Activated gamma-delta T cell (primary cell): ENCODE data around the gene TMEM87B.
"Not testable (repeated sequence)": the region's sequence is repeated elsewhere in the genome, so short reads cannot be mapped to it uniquely, and the experiment has no call there.

Experiments
- DNase-seq: peaks from one replicate; lab custom pipeline; 2025; lab: John Stamatoyannopoulos, UW

The TMEM87B gene

DNA sequence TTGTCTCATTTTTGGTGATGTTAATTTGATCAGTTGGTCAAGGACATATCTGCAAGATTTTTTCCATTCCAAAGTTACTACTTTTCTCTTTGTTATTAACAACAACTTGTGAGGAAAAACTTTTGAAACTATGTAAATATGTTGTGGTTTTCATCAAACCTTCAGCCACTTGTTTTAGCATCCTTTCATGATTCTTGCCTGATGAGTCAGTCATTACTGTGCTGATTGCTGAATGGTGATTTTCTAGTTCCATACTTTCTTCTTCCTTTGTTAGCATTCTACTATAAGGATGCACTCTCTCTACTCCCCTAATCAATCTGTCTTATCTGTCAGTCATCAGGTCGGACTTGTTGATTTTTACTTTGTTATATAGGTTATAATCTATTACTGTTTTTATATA lies 10.9 kb downstream of the TMEM87B start:
- no peak for DNase-seq

- DNase-seq = not testable (repeated sequence)
Observed at GRCh38 chr2:112069794-112070193, 14.7 kb downstream of the TMEM87B start.

DNA sequence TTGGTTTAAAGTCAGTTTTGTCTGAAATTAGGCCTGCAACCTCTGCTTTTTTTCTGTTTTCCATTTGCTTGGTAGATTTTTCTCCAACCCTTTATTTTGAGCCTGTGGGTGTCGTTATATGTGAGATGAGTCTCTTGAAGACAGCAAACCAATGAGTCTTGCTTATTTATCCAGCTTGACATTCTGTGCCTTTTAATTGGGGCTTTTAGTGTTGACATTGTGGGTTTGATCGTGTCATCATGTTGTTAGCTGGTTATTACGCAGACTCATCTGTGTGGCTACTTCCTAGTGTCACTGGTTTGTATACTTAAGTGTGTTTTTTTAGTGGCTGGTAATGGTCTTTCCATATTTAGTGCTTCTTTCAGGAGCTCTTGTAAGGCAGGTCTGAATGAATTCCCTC lies 18.8 kb downstream of the TMEM87B start:
- DNase-seq = no peak

- DNase-seq = no peak
Observed at GRCh38 chr2:112074506-112074905, 19.4 kb downstream of the TMEM87B start.

DNA sequence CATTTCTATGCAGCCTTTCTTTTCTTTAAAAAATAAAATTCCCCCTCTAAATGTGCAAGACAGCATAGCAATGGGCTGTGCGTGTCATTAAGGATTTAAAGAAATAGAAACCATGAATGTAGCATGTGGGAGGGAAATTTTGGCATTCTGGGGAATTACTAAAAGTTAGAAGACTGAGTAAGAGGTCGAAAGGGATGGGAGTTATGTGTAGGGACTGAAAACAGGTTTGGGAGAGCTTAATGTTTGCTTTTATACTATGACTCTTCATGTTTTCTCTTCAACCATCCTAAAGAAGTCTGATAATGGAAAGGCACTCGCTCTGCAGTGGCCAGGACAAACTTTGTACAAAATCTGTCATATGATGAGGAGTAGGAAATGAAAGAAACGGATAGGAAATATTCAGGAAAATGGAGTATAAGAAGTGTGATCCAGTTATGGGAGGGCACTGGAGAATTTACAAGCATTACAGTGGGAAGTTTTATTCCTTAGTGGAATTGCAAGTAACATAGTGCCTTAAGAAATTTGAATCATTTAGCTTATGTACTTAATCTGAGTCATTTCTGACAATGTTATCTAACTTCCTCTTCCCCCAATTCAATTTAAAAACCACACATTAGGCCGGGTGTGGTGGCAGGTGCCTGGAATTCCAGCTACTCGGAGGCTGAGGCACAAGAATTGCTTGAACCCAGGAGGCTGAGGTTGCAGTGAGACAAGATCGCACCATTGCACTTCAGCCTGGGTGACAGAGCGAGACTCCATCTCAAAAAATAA lies 20.6 kb downstream of the TMEM87B start:
- no peak for DNase-seq

DNA sequence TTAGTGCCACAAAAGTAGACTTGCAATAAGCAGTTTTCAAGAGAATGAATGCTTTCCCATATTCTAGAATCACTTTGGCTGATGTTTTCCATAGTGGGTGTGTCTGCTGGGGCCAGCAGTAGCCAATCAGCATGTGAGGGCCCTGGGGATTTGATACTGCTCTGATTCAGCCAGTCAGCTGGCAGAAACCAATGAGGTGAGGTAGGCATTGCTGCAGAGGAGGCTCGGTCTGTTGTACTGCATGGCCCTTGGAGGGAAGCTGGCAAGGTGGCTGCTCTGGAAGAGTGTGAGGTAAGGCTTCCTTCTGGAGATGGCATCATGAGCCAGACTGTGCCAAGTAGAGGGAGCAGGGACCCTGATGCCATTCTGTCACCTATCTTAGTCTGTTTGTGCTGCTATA lies 22.7 kb downstream of the TMEM87B start:
- no peak for DNase-seq

DNA sequence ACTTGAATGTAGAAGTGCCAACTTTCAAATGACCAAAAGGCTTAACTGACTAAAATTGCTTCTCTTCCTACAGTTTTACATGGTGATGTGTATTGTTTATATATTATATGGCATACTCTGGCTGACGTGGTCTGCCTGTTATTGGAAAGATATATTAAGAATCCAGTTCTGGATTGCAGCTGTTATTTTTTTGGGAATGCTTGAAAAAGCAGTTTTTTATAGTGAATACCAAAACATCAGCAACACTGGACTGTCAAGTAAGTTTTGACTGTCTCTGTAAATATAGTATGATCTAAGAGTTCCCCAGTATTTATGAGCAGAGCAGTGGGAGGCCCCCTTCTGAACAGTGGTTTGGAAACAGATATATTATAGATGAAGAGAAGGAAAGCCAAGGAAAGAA lies 26.2 kb downstream of the TMEM87B start:
- DNase-seq = no peak

DNA sequence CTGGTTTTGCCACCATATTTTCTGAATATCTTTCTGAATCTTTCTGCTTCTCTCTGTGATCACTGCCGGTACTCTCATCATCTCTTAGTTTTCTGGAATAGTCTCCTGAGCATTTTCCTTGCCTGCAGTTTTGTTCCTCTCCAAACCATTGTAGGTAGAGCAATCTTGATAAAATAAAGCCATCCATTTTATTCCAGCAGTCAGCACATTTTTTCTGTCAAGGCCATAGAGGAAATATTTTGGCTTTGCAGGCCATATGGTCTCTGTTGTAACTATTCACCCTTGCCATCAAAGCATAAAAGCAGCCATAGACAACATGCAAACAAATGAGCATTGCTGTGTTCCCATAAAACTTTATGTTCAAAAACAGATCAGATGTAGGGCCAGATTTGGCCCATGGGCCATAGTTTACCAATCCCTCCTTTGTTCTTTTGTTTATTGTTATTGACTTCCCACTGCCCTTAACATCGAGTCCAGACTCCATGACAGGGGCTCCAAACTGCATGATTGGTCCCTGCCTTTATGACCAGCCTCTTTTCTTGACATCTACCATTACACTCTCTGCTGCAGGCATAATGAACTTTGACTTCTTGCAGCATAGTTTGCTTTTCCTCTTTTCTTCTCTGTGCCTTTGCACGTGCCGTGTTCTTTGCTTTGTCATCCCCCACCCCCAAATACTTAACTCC lies 29.8 kb downstream of the TMEM87B start:
- no peak for DNase-seq

- DNase-seq = no peak
Observed at GRCh38 chr2:112085375-112085730, 30.3 kb downstream of the TMEM87B start.

DNA sequence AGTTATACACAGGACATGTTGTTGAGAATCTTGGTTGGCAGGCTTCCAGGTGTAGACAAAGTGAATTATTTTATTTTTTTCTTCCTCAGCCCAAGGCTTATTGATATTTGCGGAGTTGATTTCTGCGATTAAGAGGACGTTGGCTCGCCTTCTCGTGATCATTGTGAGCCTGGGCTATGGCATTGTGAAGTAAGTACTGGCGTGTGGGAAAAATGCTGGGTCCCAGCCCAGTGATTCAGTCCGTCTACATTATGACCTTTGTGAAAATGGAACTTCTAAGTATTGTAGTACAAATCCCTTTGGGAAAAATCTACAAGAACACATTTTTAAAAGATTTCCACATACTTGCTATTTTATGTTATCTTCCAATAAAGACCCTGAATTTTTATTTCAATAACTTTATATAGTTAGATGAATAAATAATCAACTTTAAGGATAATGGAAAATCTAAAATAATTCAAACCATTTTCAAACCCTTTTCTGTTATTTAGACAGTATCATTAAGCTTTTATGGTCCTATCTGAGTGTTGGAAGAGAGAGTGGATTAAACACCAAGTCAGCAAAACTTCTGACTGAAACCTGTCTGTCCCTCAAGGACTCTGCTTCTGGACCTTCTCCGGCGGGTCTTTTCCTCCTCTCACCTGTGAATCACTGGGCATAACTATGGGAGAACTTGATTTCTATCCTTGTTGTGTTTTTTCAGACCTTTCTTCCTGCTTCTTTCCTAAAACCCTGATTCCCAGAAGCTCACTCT lies 31.0 kb downstream of the TMEM87B start:
- no peak for DNase-seq

DNA sequence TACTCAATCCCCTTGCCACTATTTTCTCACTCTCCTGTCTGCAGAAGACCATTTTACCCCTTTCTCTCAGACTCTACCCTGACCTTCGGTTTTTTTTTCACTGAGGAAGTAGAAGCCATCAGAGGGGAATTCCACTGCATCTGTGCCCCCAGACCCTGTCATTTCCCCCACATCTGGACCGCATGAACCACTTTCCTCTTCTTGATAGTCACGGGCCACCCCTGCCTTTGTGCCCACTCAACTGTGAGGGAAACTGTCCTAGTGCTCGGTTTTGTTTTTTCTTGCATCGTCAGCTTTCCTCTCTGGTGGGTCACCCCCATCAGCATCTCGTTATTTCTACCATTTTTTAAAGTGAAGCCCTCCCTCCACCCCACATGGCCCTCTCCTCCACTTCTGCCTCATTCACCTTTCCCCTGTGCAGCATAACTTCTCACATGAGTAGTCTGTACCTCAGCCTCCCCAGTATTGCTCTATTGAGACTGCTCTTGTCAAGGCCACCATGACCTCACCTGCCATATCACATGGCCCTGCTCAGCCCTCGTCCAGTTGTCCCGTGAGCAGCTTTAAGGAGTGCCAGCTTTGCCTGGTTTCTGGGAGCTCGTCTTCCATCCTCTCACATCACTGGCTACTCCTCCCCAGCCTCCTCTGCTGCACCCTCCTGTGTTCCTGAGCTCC lies 32.4 kb downstream of the TMEM87B start:
- no peak for DNase-seq

- DNase-seq = no peak
Observed at GRCh38 chr2:112089375-112089774, 34.3 kb downstream of the TMEM87B start.

GRCh38 chr2:112092286-112093041 lies 37.4 kb downstream of the TMEM87B start:
- DNase-seq = no peak

GRCh38 chr2:112093216-112093615 lies 38.1 kb downstream of the TMEM87B start:
- DNase-seq = no peak

DNA sequence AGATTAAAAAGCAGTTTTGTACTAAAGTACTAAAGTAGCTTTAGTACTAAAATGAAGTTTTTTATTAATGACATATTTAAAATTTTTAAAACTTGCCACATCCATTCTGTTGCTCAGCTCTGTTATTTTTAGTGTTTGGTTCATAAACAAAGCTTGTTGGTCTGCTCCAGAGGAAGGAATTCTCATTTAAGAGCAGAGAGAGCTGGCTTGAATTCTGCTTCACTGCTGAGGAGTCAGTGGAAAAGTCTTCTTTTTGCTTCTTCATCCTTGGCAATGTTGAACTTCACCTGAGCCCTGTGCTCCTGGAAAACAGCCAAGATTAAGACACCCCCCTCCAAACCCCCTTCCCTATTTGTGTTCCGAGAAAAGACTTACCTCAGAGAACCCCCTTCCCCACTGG lies 40.6 kb downstream of the TMEM87B start:
- no peak for DNase-seq

GRCh38 chr2:112096098-112096497 lies 41.0 kb downstream of the TMEM87B start:
- no peak for DNase-seq

DNA sequence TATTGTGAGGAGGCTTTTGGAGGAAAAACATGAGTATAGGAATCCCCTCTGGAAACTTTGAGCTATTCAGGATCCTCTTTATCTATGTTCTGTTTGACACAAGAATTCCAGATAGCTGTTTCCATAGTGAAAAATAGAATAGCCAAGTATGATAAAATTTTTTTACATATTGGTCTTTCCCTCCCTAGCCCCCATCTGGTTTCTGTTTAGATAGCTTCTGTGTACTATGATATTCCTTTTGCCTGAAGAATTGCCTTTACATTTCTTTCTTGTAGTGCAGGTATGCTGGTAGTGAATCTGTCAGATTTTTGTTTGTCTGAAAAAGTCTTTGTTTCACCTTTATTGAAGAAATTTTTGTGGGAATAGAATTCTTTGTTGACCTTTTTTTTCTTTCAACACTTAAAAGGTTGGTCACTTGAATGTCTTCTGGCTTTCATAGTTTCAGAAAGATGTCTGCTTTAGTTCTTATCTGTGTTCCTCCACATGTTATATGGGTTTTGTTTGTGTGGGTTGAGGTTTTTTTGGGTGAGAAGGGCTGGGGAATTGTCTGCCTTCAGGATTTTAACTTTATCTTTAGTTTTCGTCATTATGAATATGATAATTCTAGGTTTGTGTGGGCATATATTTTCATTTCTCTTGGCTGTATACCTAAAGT lies 53.2 kb downstream of the TMEM87B start:
- DNase-seq = no peak

DNA sequence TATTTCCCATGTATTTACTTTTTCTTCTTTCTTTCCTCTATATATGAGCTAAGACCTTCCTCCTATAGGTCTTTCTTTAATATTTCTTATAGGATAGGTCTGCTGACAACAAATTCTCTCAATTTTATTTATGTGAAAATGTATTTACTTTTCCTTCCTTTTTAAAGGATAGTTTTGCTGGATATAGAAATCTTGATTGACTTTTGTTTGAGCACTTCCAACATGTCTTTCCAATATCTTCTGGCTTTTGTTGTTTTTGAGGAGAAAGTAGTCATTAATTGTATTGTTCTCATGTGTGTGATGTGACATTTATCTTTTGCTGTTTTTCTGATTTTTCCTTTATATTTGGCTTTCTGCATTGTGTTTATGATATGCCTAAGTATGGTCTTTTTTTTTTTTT lies 54.2 kb downstream of the TMEM87B start:
- DNase-seq = no peak

DNA sequence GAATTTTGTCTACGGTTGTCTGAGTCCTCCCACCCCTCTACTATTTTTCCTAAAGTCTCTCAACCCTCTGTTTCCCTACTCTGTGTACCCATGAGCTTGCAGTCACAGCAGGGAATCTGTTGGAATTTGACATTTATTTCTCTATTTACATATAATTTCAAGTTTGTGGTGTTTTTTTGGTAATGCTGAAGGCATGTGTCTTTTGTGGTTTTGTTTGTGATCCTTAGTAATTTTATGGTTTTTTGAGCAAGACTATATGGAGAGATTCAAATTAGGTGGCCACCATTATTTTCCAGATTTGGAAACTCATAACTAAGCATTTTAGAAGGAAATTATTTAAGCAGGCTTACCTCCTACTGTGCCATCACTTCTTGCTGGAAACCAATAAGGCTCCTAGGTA lies 55.9 kb downstream of the TMEM87B start:
- DNase-seq = no peak

GRCh38 chr2:112113354-112113753 lies 58.3 kb downstream of the TMEM87B start:
- not testable (repeated sequence) for DNase-seq

DNA sequence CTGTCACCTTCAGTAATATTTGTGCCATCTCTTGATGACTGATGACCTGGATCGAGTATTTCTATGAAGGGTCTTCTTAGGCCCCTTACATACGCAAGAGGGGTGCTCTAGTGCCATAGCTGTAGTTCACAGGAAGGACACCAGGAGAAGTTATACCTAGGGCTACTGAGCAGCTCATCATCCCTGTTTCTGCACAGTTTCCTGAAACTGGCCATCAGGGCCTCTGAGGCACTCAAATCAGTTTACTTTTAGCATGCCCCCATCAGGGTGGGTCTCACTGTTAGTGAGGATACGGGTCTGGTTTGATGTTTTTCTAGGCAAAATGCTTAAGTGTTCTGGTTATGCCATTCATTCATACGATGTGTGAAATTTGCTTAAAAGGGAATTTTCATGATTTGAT lies 63.1 kb downstream of the TMEM87B start:
- DNase-seq = no peak
